GM21447 (cell line): ENCODE results near the gene CDCA7L.
"Not testable (repeated sequence)": the region's sequence is repeated elsewhere in the genome, so short reads cannot be mapped to it uniquely, and the experiment has no call there.

Experiments
- ATAC-seq: cut with Tn5 transposase; IDR thresholded peaks from one replicate; pipeline ENCODE4 v1.9.1; 2021; ENCODE audit not compliant: unreplicated experiment

The CDCA7L gene

DNA sequence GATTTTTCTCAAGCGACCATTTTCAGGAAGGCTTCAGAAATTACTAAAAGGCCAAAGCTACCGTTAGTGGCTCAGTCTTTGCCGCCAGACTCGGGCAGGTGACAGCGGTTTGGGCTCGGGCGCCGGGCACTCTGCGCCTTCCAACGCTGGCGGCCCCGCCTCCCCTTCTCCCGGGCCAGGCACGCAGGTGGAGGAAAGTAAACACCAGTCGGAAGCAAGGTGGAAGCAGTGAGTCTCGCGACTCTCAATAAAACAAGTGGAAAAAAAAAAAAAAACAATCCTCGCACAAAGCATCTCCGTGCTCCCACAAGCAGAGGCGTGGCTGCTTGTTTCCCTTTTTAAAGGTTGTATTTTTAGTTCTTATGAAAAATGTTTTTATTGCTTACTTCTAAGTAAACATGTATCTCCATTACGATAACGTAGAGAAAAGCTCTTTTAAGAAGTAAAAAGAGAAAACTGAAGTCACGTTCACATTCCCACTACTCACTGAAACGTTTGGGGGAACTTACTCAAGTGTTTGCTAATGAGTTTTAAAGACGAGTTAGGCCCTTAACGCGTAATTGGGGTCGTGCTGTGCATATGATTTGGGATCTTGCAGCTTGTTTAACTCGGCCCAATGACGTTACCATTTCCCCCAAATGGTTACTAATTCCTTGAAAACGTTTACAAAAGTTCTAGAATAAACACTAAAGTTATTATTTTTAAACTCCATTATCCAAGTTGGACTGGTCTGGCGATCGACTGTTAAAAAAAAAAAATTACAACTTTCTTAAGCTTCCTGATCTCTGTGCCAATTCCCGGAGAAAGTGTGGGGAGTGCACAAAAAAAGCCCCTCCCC, 864 bp downstream of the CDCA7L start:
- no peak for ATAC-seq

GRCh38 chr7:21943436-21943835, 2.3 kb downstream of the CDCA7L start:
- ATAC-seq = no peak

DNA sequence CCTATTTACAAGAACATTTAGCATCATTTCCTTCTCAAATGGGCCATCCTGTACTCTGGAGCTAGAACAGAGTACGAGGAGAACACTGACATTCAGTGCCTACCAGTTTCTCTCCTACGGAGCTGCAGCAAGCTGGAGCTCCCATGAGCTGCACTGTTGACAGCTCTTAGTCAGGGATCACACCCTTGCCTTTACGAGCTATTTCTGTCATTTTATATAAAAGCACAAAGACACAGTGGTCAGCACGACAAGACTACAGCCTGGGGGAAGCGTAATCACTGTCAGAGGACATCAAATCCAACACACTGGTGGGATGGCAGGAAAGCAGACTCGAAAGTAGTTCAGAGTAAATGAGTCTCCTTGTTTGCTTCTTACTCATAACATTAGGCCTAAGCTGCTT, 2.7 kb downstream of the CDCA7L start:
- no peak for ATAC-seq

DNA sequence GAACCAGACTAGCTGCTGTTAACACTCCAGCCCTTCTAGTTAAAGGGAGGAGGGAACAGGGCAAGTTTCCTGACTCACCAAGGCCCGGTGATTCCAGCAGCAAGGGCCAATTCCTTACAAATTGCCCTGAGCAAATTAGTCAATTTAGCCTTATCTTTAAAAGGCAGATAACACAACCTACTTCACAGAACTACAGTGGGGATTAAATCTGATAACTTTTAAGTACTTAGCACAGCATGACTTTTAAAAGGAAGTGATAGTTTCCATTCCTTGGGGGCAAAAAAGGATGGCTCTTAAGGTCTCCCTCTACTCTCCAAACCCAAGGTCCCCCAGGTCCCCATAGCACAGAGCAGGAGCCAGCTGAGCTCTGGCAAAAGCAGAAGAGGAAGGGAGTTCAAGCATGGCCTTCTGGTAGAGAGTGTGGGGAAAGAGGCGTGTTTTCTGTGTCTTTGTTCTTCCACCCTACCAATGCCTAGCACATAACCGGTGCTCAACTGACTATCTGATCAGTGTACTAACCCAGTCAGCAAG, 4.0 kb downstream of the CDCA7L start:
- peak; percentile 27 for ATAC-seq

GRCh38 chr7:21939858-21940372, 5.8 kb downstream of the CDCA7L start:
- no peak for ATAC-seq

GRCh38 chr7:21939136-21939857, 6.4 kb downstream of the CDCA7L start:
- ATAC-seq = peak; percentile 62

GRCh38 chr7:21938463-21938862, 7.2 kb downstream of the CDCA7L start:
- no peak for ATAC-seq

- no peak for ATAC-seq
These were observed 10.9 kb downstream of the CDCA7L start for GRCh38 chr7:21934808-21935207.

GRCh38 chr7:21933293-21933692, 12.4 kb downstream of the CDCA7L start:
- not testable (repeated sequence) for ATAC-seq

DNA sequence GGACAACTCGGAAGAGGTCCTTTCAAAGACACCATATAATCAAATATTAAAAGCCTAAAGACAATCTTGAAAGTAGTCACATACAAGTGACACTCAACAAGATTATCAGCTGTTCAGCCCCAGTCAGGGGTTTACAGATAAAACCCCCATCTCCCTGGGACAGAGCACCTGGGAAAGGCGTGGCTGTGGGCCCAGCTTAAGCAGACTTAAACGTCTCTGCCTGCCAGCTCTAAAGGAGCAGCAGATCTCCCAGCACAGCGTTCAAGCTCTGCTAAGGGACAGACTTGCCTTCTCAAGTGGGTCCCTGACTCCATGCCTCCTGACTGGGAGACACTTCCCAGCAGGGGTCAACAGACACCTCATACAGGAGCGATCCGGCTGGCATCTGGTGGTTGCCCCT, 18.0 kb downstream of the CDCA7L start:
- no peak for ATAC-seq

GRCh38 chr7:21926448-21926847, 19.3 kb downstream of the CDCA7L start:
- no peak for ATAC-seq

DNA sequence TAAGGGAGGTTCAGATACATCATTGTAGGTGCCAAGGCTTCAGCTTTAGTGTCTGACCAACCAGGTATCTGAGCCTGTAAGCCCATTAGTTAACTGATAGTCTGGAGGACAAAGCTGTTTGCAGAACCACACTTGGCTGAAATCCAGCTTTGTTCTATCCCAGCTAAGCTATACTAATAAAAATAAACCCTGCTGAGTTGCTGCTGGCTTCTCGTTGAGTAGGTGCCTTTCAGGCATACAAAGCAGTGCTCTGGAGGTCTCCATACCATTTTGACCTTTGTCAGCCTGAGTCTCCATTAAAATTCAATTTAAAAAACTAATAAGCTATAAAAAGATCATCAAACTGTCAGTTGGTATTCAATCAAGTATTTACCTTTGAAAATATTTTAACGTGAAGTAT, 22.0 kb downstream of the CDCA7L start:
- ATAC-seq = no peak

DNA sequence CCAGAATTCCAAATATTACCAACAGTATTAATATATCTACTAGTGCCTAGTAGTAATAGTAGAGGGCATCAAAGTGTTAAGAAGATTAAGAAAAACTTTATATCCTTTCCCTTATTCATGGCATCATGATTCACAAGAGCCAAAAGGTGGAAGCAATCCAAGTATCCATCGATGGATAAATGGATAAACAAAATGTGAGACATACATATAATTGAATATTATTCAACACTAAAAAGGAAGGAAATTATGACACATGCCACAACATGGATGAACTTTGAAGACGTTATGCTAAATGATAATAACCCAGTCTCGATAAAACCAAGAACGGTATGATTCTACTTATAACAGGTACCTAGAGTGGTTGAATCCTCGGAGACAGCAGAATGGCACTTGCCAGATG, 23.1 kb downstream of the CDCA7L start:
- no peak for ATAC-seq

GRCh38 chr7:21920936-21921335, 24.8 kb downstream of the CDCA7L start:
- ATAC-seq = no peak

GRCh38 chr7:21918216-21918615, 27.5 kb downstream of the CDCA7L start:
- ATAC-seq = no peak

DNA sequence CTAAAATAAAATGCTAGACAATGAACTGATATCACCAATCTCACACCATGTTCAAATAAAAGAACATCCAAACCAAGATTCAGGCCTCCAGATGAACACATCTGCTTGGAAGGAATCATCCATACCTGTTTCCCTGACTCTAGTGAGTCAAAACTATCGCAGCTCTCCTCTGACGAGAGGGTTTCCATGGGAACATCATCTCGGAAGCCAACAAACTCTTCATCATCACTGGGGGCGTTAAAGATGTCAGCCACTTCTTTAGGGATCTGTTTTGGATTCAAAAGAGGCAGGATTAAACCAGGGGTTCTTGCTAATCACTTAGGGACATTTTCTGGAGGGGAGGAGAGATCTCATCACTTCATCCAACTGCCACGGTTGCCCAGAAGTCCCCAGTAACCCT, 29.1 kb downstream of the CDCA7L start:
- no peak for ATAC-seq

DNA sequence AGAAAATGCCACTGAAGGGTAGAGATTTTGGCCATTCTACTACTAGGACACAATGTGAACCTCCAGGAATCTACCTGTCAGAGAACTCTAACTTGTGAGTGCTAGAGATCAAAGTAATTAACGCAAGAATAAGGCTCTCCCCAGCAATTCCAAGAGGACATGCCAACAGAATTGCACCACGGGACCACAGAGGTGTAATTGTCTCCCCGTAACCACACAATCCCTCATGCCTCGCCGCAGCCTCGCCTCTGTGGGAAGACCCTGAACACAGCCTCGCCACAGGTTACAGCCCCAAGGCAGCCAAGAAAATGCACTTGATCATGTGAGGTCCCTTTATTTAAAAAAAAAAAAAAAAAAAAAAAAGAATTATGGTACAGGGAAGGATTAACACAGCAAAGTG, 29.5 kb downstream of the CDCA7L start:
- no peak for ATAC-seq

DNA sequence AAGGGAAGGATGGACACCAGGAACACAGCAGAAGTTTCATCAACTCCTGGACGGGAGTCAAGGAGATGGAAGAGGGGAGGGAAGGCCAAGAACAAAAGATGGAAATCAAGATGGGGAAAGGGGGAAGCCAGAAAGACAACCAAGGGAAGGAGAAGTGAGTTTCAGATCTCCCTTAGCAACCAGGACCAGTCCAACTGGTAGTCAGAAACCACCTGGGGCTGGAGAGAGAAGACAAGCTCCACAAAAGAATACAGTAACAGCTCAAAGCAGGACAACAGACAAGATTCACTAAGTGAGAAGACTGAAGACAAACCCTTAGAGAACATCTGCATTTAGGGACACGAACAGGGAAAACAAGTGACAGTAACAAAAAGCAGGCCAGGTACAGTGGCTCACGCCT, 30.6 kb downstream of the CDCA7L start:
- no peak for ATAC-seq

DNA sequence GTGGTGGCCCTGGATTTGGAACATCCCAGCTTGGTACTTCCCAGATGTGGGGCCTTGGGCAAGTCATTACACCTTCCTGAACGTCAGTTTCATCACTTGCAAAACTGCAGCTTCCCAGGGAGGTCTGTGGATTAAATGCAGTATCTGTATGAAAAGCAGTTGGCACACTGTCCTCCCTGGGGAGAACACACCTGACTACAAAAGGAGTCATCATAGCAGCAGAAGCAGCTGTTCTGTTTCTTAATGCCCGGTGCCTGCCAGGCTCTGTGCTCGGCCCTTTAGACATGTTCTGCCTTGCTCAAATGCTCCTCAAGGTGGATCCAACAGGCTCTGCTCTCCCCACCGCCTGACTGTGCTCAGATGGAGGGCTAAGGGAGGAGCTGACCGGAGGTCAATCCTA, 31.0 kb downstream of the CDCA7L start:
- ATAC-seq = no peak

- no peak for ATAC-seq
These were observed 32.5 kb downstream of the CDCA7L start for GRCh38 chr7:21912931-21913780.

GRCh38 chr7:21912305-21912704, 33.4 kb downstream of the CDCA7L start:
- no peak for ATAC-seq
